Stimulated activated CD8-positive, alpha-beta memory T cell treated with anti-CD3 and anti-CD28 coated beads, Interleukin-15, amount 100 ng/mL, for 1 hour (primary cell): ENCODE data around the gene SMYD3.

Experiments used
- DNase-seq: peaks from one replicate; pipeline ENCODE4 v3.0.0-alpha.2; 2020; ENCODE audit warnings: low read depth

SMYD3 gene

DNA sequence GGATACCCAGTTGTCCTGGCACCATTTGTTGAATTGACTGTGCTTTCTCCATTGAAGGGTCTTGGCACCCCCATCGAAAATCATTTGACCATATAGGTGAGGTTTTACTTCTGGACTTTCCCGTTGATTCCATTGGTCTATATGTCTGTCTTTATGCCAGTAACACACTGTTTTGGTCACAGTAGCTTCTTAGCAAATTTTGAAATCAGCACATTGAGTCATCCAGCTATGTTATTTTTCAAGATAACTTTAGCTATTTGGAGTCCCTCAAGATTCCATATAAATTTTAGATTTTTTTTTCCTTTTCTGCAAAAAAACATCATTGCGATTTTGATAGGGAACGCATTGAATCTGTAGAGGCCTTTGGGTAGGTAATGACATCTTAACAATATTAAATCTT, 235.6 kb downstream of the SMYD3 start:
- DNase-seq, result no peak

DNA sequence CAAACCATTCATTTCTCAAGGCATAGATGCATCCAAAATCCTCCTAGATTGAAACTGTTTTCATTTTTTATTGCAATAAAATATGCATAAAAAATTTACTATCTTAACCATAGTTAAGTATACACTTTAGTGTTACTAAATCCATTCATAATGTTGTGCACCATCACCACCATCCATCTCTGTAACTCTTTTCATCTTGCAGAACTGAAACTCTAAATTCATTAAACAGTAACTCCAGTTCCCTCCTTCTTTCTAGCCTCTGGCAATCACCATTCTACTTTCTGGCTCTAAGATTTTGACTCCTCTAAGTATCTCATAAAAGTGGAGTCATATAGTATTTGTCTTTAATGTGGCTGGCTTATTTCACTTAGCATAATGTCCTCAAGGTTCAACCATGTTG, 236.8 kb downstream of the SMYD3 start:
- no peak for DNase-seq

- no peak for DNase-seq
These were observed 237.6 kb downstream of the SMYD3 start for GRCh38 chr1:246269466-246269865.

- no peak for DNase-seq
These were observed 239.2 kb downstream of the SMYD3 start for GRCh38 chr1:246267896-246268295.

DNA sequence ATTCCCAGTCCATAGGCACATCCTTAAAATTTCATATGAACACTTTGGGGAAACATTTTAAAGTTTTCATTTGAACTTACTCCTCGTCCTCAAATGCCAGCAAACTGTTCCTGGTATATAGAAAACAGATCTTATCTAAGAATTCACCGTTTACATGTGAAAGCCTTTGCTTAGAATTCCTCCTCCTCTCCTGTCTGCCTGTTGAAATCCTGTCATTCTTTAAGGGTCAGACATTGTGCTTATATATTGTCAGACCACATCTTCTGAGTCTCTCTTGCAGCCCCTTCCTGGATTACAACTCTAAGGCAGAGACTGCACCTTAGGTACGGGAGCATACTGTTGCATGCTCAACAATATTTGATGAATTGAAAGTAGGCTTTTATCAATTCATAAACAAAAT, 239.7 kb downstream of the SMYD3 start:
- no peak for DNase-seq

- DNase-seq, result no peak
These were observed 241.6 kb downstream of the SMYD3 start for GRCh38 chr1:246265481-246265880.

- no peak for DNase-seq
These were observed 244.8 kb downstream of the SMYD3 start for GRCh38 chr1:246262281-246262680.

DNA sequence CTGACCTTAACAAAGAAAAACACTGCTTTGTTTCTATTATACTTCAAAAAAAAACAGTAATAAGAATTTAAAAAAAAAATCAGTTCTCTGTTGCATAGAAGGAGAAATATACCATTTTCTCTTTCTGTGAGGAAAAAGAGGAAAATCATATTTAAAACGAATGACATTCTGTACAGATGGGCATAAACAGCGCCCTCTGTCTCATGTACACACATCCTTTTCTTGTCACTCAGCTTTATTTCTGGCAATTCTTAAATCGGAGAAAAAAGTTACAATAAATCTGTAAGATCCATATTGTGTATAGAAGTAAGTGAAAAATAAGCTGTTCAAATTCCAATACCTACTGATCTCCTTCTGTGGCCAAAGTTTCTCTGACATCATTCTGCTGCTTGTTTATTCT, 245.4 kb downstream of the SMYD3 start:
- no peak for DNase-seq

DNA sequence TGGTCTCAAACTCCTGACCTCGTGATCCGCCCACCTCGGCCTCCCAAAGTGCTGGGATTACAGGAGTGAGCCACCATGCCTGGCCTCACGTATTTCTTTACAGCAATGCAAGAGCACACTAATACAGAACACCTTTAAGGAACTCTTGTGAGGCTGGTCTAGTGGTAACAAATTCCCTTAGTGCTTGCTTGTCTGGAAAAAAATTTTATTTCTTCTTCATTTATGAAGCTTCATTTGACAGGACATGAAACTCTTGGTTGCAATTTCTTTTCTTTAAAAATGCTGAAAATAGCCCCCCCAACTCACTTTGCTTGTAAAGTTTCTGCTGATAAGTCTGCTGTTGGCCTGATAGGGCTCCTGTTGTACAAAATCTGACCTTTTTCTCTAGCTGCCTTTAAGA, 248.8 kb downstream of the SMYD3 start:
- no peak for DNase-seq

GRCh38 chr1:246255773-246256172, 251.3 kb downstream of the SMYD3 start:
- no peak for DNase-seq

DNA sequence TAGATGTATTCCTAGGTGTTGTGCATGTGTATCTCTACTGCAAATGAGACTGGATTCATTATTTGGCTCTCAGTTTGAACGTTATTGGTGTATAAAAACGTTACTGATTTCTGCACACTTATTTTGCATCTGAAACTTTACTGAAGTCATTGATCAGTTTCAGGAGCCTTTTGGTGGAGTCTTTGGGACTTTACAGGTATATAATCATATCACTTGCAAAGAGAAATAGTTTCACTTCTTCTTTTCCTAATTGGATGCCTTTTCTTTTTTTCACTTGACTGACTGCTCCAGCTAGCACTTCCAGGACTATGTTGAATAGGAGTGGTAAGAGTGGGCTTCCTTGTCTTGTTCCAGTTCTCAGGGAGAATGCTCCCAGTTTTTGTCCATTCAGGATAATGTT, 252.2 kb downstream of the SMYD3 start:
- DNase-seq, result no peak

GRCh38 chr1:246246430-246246829, 260.6 kb downstream of the SMYD3 start:
- DNase-seq, result no peak

GRCh38 chr1:246245541-246245940, 261.5 kb downstream of the SMYD3 start:
- DNase-seq, result no peak

- DNase-seq, result no peak
These were observed 275.0 kb downstream of the SMYD3 start for GRCh38 chr1:246232126-246232525.

GRCh38 chr1:246226041-246226440, 281.0 kb downstream of the SMYD3 start:
- no peak for DNase-seq

- no peak for DNase-seq
These were observed 285.4 kb downstream of the SMYD3 start for GRCh38 chr1:246221485-246222255.

DNA sequence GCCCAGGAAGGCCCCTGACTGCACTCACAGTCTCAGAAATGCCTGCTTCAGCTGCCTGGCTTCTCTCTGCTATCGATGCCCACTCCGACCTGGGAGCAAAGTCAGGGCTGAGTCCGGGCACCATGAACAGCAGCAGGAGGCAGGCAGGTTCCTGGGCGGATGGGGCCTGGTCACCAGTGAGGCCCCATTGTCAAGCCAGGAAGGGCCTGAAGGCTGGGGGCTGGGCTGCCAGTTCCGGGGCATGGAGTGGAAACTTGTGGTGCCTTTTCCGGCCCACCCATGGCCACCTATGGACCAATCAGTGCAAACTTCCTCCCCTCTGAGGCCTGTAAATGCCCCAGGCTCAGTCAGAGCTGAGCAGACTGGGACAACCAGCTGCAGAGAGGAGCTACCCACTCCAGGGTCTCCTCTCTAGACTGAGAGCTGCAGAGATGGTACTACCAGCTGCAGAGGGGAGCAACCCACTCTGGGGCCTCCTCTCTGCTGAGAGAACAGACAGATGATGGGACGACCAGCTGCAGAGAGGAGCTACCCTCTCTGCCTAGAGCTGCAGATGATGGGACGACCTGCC, 286.5 kb downstream of the SMYD3 start:
- DNase-seq, result no peak

- DNase-seq, result no peak
These were observed 287.5 kb downstream of the SMYD3 start for GRCh38 chr1:246219508-246220030.

DNA sequence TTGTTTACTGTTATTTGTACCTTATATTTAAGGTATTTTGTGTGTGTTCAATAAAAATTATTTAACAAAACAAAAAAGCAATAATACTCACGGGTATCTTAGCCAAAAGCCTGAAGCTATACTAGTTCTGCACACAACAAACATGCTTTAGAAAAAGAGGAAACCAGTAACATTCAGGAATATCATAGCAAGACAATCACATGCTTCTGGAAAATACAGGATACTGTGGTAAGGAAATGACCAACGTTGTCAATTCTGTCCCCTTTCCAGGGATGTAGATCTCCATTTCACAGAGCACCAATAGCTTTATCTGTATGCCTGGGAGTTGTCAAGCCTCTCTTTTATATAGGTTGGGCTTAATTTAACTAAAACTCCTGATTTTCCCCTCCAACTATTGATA, 288.4 kb downstream of the SMYD3 start:
- no peak for DNase-seq

- no peak for DNase-seq
These were observed 290.2 kb downstream of the SMYD3 start for GRCh38 chr1:246216906-246217305.

- DNase-seq, result no peak
These were observed 291.6 kb downstream of the SMYD3 start for GRCh38 chr1:246215510-246215903.

- no peak for DNase-seq
These were observed 292.2 kb downstream of the SMYD3 start for GRCh38 chr1:246214708-246215509.

- no peak for DNase-seq
These were observed 293.1 kb downstream of the SMYD3 start for GRCh38 chr1:246213947-246214346.
